GM21619 (cell line): ENCODE results near the gene TNS4.

Source experiments
- ATAC-seq: cut with Tn5 transposase; IDR thresholded peaks from one replicate; pipeline ENCODE4 v1.9.1; 2021; ENCODE audit not compliant: unreplicated experiment

TNS4 gene

GRCh38 chr17:40458851-40459482, 42.5 kb downstream of the TNS4 start:
- ATAC-seq, result no peak

- ATAC-seq, result no peak
Observed at GRCh38 chr17:40457964-40458791, 43.2 kb downstream of the TNS4 start.

DNA sequence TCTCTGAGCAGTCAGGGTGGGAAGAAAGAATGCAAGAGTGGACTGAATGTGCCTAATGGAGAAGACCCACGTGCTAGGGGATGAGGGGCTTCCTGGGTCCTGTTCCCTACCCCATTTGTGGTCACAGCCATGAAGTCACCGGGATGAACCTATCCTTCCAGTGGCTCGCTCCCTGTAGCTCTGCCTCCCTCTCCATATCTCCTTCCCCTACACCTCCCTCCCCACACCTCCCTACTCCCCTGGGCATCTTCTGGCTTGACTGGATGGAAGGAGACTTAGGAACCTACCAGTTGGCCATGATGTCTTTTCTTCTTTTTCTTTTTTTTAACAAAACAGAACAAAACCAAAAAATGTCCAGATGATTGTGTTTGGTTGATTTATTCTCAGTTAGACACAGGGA, 44.1 kb downstream of the TNS4 start:
- ATAC-seq, result no peak

DNA sequence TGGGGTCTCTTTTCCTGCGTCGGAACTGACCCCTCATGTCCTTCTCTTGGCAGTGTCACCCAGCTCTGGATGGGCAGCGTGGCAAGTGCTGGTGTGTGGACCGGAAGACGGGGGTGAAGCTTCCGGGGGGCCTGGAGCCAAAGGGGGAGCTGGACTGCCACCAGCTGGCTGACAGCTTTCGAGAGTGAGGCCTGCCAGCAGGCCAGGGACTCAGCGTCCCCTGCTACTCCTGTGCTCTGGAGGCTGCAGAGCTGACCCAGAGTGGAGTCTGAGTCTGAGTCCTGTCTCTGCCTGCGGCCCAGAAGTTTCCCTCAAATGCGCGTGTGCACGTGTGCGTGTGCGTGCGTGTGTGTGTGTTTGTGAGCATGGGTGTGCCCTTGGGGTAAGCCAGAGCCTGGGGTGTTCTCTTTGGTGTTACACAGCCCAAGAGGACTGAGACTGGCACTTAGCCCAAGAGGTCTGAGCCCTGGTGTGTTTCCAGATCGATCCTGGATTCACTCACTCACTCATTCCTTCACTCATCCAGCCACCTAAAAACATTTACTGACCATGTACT, 44.9 kb downstream of the TNS4 start:
- no peak for ATAC-seq

DNA sequence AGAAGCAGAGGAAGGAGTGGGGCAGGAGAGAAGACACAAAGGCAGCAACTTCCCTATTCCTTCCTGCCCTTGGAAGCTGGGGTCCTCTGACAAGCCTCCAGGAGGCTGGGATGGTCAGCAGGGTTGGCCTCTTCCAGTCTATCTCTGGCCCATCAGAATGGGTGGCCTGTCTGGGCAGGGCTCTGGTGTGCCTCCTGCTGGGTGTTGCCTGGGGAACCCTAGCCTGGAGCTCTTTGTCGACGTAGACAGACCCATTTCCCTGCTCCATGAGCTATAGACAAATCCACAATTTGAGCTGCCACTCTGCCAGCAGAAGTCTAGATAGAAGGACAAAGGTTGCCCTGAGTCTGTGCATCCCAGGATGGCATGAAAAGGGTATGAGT, 46.8 kb downstream of the TNS4 start:
- no peak for ATAC-seq

DNA sequence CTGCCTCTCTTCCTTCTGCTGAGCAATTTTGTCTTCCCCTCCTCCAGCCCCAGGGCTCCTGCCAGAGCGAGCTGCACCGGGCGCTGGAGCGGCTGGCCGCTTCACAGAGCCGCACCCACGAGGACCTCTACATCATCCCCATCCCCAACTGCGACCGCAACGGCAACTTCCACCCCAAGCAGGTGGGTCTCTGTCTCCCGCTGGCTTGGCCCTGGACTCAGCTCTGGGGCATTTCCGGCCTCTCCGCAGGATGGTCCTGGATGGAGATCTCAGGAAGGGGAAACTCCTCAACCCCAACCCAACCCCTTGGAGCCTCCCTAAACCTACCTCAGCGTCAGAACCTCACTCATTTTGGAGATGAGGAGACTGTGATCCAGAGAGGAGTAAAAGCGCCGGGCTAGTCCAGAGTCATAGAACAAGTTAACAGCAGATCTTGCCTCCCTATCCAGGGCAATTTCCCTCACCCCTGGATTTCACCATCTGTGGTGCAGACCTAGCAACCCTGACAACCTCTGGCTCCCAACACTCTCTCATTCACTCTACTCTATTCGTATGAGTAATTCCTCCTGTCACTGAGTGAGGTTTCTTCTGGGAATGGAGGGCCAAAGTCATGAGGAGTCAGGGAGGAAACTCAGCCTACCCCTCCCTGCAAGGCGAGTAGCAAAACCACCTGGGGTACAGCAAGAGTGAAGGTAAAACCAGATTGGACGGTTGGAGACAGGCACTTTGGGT, 47.4 kb downstream of the TNS4 start:
- no peak for ATAC-seq

DNA sequence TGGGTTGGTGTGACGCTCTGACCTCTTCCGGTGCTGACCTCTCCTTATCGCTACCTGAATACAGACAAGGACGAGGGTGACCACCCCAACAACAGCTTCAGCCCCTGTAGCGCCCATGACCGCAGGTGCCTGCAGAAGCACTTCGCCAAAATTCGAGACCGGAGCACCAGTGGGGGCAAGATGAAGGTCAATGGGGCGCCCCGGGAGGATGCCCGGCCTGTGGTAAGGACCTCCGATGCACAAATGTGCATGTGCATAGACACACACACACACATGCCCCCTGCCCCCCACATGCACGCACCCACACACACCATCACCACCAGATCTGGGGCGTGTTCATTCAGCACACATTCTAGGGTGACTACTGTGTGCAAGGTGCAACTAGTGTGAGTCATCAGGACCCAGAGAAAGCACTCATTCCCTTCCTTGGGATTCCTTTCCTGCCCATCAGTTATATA, 48.5 kb downstream of the TNS4 start:
- no peak for ATAC-seq

GRCh38 chr17:40452216-40452787, 49.1 kb downstream of the TNS4 start:
- no peak for ATAC-seq

- no peak for ATAC-seq
Observed at GRCh38 chr17:40451420-40451819, 50.0 kb downstream of the TNS4 start.

- no peak for ATAC-seq
Observed at GRCh38 chr17:40450175-40450574, 51.2 kb downstream of the TNS4 start.

GRCh38 chr17:40448639-40449261, 52.7 kb downstream of the TNS4 start:
- no peak for ATAC-seq

- ATAC-seq, result no peak
Observed at GRCh38 chr17:40448213-40448638, 53.2 kb downstream of the TNS4 start.

- ATAC-seq, result no peak
Observed at GRCh38 chr17:40447806-40448205, 53.6 kb downstream of the TNS4 start.

- ATAC-seq, result no peak
Observed at GRCh38 chr17:40447148-40447644, 54.2 kb downstream of the TNS4 start.

DNA sequence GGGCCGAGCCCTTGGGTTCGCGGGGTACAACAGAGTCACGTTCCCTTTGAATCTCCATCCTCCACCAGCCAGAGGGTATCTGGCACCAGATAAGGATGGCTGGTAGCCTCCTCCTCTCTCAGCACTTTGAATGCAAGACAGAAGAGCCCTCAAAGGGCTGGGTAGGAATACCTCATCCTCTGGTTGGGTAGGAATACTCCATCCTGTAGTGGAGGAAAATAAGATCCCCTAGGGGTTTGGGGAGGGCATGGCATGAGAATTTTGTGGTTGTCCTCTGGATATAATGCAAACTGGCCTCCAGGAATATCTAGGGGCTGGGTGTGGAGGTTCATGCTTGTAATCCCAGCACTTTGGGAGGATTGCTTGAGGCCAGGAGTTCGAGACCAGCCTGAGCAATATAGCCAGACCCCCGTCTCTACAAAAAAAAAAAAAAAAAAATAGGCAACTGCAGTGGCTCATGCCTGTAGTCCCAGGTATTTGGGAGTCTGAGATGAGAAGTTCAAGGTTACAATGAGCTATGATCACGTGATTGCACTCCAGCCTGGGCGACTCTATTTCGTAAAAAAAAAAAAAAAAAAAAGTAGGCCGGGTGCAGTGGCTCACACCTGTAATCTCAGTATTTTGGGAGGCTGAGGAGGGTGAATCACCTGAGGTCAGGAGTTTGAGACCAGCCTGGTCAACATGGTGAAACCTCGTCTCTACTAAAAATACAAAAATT, 55.5 kb downstream of the TNS4 start:
- no peak for ATAC-seq

DNA sequence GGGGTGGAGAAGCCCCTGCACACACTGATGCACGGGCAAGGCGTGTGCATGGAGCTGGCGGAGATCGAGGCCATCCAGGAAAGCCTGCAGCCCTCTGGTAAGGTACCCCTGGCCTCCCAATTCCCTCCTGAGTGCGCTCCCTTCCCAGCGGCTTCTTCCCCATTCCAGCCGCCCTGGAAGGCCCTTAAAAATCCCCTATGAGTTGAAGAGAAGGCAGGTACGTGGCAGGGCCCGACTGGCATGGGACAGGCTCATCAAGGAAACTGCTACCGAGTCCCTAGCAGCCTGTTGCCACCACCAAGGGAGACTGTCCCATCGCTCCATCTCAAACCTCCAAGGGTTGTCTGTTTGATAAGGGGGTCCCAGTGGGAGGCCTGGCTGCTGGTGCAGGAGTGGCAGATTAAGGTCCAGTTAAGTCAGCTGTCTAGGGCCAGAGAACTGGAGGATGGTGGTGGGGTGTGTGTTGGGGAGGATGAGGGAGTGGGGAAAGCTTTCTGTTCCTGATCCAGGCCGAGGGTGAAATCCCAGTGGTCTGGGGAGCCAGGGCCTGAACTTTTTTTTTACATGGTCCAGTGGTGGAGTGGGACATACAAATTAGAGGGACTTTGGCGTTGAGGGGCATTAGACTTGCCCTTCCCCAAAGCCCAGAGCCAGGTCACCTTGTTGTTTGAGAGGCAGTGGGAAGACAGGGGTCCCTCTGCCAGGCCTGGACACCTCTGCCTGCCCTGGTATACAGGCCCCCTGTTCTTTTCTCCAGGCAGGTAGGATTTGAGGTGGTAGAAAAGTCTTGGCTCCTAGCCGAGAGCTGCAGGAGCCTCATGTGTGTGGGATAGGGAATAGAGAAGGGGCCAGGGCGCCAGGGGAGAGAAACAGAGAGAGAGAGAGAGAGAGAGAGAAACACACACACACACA, 57.2 kb downstream of the TNS4 start:
- ATAC-seq, result no peak

DNA sequence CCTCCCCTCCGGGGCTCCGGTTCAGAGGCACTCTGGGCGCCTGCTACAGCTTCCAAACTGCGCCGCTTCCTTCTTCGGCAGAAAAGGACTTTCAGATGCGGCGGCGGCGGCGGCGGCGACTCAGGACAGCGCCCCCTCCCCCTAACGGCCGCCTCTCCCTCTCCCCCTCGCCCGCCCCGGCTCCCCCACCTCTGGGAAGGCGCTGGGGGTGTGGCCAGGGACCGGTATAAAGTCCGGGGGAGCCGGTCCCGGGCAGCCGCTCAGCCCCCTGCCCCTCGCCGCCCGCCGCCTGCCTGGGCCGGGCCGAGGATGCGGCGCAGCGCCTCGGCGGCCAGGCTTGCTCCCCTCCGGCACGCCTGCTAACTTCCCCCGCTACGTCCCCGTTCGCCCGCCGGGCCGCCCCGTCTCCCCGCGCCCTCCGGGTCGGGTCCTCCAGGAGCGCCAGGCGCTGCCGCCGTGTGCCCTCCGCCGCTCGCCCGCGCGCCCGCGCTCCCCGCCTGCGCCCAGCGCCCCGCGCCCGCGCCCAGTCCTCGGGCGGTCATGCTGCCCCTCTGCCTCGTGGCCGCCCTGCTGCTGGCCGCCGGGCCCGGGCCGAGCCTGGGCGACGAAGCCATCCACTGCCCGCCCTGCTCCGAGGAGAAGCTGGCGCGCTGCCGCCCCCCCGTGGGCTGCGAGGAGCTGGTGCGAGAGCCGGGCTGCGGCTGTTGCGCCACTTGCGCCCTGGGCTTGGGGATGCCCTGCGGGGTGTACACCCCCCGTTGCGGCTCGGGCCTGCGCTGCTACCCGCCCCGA, 58.0 kb downstream of the TNS4 start, which contains the start of gene IGFBP4:
Gene IGFBP4, plus strand, starts transcription at position 255 of the 792 bp plus-strand sequence. Its CDS starts 286 bp downstream, at position 541.
- ATAC-seq, result no peak
